IPS-NIHi11 (cell line): ENCODE results near the gene MICAL3.
"Not testable (repeated sequence)": the region's sequence is repeated elsewhere in the genome, so short reads cannot be mapped to it uniquely, and the experiment has no call there.

ENCODE experiments used
- DNase-seq: peaks from one replicate; pipeline ENCODE4 v3.0.0; 2012; ENCODE audit warnings: mixed read lengths, low spot score

Gene MICAL3

DNA sequence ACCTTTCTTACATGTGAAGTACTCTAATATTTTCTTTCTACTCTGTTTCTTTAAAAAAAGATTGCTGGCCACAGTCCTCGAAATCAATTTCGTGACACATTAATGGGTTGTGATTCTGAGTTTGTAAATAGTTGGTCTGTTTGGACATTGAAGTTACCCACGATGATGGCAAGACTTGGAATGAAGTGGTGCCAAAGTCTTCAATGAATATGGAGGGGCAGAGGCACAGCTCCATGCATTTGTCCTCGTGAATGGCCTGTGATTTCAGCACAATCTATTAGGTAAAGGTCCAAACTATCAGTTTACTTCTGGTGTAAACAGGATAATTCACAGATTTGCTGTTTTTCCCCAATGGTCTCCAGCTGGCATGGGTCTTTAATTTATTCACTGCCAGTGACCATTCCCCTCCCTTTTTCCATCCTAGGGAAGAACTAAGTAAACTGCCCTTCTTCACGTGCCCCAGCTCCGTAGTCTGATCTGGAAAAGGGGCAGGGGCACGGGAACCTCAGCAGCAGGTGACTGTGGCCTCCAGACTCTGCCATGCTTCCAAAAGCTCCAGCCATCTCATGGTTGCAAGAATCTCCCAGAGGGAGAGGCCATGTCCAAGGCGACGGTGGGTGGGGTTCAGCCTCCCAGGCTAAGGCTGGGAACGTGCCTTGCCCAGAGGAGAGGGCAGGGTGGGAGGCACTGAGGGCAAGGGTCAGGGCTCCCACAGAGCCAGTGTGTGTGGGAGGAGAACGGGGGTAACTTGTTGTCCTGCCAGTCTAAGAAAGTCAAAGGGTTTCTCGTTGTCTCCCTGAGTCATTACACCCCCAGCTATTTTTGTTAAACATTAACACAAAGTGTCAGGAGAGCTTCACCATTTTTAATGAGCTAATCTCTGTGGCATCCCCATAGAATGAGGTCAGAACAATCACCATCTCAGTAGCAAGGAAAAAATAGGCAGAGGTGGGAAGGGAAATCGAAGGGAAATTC, 36.6 kb upstream of the MICAL3 start:
- no peak for DNase-seq

DNA sequence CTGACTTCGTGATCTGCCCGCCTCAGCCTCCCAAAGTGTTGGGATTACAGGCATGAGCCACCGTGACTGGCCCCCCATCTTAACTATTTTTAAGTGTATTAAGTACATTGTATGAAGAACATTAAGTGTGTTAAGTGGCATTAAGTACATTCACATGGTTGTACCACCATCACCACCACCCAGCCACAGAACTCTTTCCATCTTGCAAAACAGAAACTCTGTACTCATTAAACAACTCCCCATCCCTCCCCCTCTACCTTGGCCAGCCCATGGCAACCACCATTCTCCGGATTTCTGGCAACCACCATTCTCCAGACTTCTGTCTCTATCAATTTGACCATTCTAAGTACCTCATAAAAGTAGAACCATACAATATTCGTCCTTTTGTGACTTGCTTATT, 35.6 kb upstream of the MICAL3 start:
- no peak for DNase-seq

DNA sequence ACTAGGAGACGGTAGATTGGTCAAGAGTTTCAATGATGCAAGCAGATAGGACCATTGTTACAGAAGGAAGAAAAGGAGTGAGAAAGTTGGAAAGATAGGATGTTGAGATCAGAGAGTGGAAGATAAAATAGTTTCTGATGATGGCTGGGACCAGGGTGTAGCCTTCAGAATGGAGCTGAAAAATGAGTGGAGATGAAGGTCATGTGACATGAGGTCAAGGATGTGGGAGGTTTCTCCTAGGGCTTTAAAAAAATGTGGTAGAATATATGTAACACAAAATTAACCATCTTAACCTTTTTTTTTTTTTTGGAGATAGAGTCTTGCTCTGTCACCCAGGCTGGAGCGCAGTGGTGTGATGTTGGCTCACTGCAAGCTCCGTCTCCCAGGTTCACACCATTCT, 35.1 kb upstream of the MICAL3 start:
- DNase-seq, result no peak

DNA sequence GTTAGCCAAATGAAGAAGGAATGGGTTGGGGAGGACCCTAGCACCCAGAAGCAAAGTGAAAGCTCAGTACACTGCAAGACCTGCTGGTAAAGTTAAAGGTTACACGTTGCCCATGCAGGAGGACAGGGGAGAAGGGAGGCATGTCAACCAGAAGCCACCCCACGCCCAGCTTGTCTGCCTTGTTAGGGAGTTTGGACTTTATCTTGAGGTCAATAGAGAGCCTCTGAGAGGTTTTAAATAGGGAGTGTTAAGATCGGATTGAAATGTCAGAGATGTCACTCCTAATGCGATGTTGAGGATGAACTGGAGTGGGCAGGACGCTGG, 34.7 kb upstream of the MICAL3 start:
- no peak for DNase-seq

DNA sequence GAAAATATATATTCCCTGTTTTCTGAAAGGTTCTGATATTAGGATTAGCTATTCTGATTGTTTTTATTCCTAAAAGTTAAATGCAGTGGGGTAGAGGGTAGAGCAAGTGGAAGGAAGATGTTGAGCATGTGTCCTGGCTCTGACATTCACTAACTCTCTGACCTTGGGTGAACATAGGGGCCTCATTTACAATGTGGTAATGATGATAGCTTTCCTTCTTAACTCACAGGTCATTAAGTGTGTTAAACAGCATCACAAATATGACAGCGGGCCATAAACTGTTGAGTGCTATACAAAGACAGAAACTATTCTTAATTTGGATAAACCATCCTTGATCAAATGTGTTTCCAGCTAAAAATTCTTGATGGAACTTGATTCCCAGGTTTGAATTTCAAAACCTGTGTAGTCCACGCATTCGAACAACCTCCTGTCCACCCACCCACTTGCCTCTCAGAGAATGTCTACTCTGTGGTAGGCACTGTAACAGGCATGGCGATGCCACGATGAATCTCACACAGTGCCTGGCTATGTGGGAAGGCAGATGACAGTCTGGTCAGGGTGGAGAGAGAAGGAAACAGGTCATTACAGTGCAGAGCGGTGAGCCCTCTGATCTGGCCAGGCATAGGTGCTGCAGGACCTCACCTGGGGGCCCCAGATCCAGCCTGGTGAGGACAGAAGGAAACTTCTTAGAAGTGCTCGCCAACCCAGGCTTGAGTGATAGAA, 34.2 kb upstream of the MICAL3 start:
- no peak for DNase-seq

DNA sequence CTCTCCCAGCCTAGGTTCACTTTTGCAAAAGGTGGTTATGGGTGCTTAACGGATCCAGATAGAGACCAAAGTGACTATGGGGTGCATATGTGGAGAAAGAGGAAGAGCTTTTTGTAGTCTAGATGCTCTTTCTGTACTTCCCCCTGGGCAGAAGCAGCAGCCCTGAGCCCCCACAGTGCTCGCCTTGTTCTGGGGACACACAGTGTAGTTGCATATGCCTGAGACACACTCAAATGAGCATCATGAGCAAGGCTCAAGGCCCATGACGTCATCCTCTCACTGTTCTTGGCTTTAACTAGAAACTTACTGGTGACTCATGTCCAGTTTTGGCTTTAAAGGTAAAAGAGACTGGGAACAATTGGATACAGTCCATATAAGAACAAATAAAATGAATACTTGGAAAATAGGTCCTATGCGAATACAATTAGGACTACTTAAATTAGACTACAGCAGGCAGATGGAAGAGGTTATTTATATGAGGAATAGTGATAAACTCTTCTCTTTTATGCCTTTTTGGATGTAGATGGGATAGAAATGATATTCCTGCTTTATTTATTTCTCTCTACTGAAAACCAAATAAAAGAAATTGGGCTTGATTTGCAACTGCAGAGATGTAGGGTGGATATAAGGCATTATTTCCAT, 33.3 kb upstream of the MICAL3 start:
- no peak for DNase-seq

DNA sequence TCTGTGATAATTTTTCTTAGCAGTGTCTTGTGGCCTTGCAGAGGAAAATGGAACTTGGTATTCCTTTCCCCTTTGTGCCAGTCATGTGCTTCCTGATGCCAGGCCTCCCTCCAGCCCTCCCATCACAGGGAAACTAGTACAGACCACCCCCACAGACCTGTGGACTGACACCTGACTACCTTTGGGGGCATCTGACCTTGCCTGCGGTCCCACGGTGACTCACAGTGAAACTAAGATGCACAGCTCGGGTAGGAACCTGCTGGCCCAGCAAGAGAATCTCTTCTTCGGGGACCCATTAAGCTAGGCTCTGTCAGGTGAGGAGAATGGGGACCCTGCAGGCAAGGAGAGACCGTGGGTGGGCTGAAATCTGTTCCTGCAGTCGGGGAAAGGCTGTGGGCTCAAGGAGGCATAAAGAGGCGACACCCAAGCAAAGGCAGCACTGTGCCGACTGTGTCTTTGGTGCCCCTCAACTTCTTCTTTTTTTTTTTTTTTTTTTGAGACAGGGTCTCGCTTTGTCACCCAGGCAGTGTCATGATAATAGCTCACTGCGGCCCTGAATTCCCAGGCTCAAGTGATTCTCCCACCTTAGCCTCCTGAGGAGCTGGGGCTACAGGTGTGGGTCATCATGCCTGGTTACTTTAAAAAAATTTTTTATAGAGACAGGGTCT, 32.6 kb upstream of the MICAL3 start:
- no peak for DNase-seq

DNA sequence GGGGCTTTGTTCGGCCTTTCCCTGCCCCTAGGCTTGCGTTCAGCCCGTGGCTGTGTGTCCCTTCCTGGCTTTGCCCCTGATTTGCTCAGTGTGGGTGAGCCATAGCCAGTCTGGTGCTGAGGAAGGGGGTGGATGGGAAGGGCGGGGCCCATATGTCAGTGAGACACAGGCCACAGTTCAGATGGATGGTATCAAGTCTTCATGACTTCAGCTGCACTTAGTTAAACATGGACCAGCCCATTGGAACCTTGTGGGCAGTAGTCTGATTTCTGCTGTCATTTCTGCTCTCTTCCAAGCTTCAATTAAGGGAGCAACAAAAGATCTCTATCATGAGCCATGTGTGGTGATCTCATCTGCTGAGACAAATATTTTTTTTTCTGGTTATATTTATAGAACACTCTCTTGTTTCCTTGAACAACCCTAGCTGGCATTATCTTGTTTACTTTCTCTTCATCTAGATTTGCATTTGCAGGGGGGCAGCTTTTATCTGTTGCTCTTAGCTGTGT, 31.9 kb upstream of the MICAL3 start:
- DNase-seq, result no peak

DNA sequence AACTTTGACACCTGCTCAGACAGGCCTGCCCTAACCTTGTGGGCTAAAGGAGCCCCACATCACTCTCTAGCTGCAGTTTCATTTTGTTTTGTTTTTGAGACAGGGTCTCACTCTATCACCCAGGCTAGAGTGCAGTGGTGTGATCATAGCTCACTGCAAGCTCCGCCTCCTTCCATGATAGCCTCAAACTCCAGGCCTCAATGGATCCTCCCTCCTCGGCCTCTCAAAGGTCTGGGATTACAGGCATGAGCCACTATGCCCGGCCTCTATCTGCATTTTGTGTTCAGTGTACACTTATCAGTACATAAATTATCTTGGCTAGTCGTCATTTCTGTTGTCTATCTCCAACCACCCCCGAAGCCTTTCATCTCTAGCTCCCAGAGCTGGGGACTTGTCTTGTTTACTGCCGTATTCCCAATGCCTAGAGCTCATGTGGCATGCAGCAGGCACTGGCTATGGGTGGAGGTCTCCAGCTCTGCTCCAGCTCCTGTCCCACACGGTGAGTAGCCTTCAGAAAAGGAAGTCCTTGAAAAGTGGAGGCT, 31.3 kb upstream of the MICAL3 start:
- no peak for DNase-seq

DNA sequence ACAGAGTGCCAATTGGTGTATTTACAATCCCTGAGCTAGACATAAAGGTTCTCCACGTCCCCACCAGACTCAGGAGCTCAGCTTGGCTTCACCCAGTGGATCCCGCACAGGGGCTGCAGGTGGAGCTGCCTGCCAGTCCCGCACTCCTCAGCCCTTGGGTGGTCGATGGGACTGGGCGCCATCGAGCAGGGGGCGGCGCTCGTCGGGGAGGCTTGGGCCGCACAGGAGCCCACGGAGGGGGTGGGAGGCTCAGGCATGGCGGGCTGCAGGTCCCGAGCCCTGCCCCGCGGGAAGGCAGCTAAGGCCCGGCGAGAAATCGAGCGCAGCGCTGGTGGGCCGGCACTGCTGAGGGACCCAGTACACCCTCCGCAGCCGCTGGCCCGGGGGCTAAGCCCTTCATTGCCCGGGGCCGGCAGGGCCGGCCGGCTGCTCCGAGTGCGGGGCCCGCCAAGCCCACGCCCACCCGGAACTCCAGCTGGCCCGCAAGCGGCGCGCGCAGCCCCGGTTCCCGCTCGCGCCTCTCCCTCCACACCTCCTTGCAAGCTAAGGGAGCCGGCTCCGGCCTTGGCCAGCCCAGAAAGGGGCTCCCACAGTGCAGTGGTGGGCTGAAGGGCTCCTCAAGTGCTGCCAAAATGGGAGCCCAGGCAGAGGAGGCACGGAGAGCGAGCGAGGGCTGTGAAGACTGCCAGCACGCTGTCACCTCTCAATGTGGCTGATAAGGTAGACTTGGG, 29.0 kb upstream of the MICAL3 start:
- DNase-seq, result not testable (repeated sequence)

DNA sequence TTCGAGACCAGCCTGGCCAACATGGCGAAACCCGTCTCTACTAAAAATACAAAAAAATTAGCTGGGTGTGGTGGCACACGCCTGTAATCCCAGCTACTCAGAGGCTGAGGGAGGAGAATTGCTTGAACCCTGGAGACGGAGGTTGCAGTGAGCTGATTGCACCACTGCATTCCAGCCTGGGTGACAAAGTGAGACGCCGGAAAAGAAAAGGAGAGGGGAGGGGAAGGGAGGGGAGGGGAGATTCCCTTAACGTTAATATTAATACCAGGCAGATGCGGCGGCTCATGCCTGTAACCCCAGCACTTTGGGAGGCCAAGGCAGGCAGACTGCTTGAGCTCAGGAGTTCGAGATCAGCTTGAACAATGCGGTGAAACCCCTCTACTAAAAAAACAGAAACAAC, 26.8 kb upstream of the MICAL3 start:
- DNase-seq, result not testable (repeated sequence)

DNA sequence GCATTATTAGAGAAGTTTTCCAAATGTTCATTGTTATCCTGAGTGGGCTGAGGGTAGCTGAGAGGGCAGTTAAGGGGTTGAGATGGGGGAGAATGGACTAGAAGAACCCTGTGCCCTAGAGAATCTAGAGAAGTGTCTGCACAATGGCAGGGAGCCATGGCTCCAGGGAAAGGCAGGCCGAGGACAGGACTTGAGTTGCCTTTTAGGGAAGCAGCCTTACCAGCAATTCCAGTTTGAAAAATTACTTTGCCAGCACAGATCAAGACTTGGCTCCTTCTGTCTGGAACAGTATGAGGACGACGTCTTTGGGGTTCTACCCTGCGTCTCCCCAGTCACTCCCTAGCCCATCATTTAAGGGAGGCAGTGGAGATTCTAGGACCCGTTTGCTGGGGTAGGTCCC, 25.7 kb upstream of the MICAL3 start:
- no peak for DNase-seq

DNA sequence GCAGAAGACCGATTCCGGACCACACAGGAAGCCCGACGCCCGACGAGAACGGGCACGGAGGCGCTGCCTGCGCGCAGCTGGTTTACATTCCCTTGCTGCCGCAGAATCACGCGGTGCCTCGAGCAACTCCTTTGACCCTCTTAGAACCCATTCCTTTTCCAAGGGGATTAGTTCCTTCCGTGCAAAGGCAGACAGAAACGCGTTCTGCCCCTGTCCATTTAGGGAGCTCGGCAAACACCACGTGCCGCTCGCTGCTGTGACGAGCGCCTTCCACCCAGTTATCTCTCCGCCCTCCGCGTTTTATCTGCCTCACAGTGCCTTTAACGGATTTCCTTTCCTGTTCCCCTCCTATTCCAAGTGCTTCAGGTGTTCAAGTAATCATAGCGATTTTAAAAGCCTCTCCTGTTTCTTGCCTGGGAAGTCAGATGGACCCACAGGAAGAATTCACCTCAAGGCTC, 24.1 kb upstream of the MICAL3 start:
- no peak for DNase-seq

DNA sequence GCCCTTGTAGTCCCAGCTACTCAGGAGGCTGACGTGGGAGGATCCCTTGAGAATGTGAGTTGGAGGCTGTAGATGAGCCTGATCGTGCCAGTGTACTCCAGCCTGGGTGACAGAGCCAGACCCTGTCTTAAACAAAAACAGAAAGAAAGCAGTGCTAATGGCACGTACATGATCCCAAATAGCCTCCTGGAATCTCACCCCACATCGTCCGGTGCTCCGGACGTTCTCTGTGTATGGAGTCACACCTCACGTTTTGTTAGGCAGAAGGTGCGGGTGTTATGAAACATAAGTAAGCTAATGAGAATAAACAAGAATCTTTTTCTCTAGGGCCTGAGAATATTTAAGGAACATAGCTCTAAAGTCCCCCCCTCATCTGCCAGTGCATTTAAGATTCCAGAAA, 23.7 kb upstream of the MICAL3 start:
- DNase-seq, result no peak

DNA sequence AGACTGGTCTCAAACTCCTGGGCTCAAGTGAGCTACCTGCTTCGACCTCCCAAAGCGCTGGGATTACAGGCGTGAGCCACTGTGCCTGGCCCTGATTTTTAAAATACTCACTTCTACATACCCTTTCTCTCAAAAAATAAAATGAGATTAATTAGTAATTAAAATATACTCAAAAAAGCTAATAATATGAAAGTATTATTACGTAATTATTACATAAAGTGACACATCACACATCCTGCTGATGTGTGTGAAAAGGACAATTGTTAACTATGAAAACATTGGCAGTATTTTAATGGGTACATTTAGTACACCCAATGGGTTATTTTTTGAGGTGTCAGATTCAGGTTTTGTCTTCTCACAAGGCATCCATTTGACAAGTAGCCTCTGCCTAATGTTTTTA, 21.4 kb upstream of the MICAL3 start:
- no peak for DNase-seq

DNA sequence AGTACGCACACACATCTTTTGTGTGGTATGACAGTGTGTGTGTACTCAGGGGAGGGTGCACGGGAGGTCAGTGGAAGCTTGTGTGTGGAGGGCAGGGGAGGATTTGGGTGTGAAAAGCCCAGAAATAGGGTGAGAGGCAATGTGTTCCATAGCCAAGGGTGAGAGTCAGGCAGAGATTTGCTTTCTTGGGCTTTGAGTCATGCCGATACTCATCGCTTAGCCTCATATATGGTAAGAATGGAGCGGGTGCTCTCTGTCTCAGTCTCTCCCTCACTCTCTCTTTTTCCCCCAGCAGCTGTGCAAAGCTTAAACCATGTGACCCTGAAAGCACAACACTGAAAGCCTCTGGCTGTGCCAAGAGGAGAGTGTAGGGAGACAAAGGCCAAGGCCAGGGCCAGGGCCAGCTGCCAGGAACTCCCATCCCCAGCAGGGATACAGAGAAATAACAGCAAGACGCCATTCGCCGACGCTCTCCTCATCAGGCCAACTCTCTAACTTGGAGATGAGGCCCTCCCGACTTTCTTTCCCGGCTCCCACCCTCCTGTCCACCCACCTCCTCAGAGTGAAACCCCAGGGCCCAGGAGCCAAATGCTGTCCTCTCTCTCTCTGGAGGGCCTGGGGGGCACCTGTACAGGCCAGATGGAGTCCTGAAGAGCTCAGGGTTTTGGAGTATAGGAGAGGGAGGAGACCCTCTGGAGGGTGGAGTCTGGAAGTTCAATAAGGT, 20.3 kb upstream of the MICAL3 start:
- DNase-seq, result no peak

DNA sequence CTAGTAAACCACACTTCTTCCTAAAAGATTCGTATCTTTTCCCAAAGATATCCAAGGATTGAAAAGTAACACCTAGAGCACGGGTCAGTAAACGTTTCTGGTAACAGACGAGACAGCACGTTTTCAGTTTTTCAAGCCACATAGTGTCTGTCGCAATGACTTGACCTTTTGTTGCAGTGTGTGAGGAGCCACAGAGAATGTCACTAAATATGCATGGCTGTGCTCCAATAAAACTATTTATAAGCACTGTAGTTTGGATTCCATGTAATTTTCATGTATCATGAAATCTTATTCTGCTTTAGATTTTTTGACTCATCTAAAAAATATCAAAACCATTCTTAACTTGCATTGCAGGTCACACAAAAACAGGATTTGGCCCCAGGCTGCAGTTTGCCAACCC, 18.3 kb upstream of the MICAL3 start:
- no peak for DNase-seq

DNA sequence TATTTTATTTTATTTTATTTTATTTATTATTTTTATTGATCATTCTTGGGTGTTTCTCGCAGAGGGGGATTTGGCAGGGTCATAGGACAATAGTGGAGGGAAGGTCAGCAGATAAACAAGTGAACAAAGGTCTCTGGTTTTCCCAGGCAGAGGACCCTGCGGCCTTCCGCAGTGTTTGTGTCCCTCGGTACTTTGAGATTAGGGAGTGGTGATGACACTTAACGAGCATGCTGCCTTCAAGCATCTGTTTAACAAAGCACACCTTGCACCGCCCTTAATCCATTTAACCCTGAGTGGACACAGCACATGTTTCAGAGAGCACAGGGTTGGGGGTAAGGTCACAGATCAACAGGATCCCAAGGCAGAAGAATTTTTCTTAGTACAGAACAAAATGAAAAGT, 16.5 kb upstream of the MICAL3 start:
- not testable (repeated sequence) for DNase-seq

DNA sequence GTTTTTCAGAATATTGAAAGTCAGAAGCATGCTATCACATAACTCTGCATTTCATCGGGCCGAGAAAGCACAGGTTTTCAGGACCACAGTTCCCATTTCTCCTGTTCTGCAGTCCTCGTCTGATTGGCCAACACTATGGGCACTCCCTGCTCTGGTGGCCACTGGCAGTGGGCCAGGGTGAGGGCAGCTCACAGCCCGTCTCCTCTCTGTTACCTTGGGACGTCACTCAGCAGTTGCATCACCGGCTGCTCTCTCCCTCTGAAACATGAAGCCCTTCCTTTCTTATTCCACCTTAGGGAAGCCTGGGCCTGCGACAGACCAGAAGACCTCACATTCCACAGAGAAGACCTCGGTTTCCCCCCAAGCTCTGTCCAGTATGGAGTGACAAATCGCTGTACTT, 11.4 kb upstream of the MICAL3 start:
- peak; percentile 77 for DNase-seq

DNA sequence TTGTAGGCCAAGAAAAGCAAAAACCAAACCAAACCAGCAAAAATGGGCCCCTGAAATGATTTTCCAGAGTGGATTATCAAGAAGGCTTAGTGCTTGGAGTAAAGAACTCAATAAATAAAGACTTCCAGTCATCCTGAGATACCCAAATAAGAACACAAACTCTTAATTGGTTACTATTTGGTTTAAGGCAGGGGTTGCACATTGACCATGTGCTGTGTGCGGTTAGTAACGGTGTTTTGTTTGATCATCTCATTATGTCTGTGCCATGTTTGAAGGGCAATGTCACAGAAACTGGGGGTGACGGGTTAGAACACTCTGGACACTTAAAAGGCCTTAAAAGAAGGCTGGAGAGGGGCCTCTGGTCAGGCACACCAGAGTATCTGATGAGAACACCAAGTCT, 9.7 kb upstream of the MICAL3 start:
- no peak for DNase-seq
